ENCODE results near the gene PACRG.
"Not testable (repeated sequence)": the region's sequence is repeated elsewhere in the genome, so short reads cannot be mapped to it uniquely, and the experiment has no call there.

Gene PACRG

DNA sequence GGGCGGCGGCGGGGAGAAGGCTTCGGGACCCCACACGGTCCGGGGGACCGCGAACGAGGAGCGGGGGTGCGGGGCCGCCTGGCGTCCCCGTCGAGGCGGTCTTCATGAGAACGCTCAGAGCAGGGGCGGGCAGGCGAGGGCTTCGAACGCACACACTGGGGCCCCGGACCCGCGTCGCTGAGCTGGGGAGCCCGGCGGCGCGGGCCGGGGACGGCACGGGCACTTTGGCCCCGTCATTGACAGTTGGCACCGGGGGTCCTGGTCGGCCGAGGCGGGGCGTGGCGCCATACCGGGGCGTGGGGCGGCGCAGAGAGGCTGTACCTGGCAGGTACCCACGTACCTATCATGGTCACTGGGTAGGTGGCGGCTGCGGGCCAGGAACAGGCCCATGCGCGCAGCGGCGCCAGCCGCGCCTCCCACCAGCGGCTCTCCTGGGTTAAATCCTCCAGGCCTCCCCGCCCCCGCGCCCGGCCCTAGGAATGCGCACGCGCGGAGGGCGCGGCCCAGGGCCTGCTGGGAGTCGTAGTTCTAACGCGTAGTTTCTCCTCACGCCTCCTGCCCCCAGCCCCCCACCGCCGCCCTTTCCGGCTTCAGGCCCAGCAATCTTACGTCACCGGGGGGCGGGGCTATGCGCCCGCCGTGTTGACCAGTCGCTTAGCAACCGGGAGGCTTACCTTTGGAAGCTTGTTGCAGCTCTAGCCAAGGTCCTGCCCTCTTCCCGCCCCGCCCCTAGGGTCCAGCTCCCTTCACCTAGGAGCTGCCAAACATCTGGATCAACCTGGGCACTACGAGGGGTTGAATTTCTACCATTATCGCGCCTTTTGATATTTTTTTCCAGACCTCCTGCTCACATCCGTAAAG lies at the start of gene PACRG, which contains the start of gene PRKN:
PACRG (plus strand) TSS at position 653 of the 861 bp plus-strand sequence.
PRKN (minus strand) TSS at position 445 of the 861 bp plus-strand sequence.
- TF ChIP-seq JUND (IDR thresholded peaks at IDR 0.05; ENCODE audit: low read depth): no peak
- peak; percentile 81 to 97 for DNase-seq (ENCODE audit: low read depth in 1 of 2, low spot score in 1 of 2)
- in situ Hi-C loops (cut with HindIII; ENCODE audit: low pct_unique_long_range_greater_than_20kb, low sequenced_read_pairs): no loop called here

DNA sequence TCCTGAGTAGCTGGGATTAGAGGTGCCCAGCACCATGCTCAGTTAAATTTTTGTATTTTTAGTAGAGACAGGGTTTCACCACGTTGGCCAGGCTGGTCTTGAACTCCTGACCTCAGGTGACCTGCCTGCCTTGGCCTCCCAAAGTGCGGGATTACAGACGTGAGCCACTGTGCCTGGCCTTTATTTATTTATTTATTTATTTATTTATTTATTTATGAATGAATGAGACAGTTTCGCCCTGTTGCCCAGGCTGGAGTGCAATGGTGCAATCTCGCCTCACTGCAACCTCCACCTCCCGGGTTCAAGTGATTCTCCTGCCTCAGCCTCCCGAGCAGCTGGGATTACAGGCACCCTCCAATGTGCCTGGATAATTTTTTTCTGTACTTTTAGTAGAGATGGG lies 48.9 kb upstream of the PACRG start:
- in situ Hi-C loops (cut with HindIII; ENCODE audit: low pct_unique_long_range_greater_than_20kb, low sequenced_read_pairs); DNase-seq (ENCODE audit: low read depth in 1 of 2, low spot score in 1 of 2): not testable (repeated sequence)

DNA sequence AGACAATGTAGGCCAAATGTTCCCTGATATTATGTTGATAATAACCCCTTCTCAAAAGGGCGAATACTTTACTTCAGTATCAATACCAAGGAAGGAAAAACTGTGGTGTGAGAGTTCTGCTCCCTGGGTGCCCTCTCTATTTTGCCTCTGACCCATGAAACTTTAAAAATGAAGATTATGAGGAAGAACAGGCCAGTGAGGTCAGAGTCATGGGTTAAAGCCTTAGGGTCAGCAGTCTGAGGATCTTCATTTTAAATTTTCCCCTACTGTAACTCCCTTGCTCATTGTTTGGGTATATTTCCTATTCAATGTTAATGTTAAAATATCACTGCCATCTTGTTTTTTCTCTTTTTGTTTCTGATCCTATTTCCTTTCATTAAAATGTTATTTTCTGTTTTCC lies 48.1 kb upstream of the PACRG start:
- in situ Hi-C loops (cut with HindIII; ENCODE audit: low pct_unique_long_range_greater_than_20kb, low sequenced_read_pairs): no loop called here
- DNase-seq (ENCODE audit: low read depth in 1 of 2, low spot score in 1 of 2): no peak
- no peak for TF ChIP-seq JUND (IDR thresholded peaks at IDR 0.05; ENCODE audit: low read depth)

DNA sequence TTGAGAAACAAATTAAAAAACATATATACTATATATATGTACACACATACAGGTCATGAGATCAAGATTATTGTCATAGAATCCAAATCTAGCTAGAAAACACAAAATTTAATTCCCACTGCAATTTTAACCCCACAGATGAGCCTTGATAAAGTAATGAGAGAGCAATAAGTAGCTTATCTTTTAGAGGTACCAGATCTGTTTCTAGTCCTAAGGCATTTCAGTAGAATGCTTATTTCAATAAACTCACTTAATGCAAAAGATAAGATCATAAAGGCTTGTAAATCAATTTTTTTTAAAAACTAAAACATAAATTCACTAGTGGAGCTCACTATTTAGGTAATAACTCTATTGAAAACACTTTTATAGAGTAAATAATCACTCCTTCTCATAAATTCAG lies 47.4 kb upstream of the PACRG start:
- TF ChIP-seq JUND (IDR thresholded peaks at IDR 0.05; ENCODE audit: low read depth): no peak
- DNase-seq (ENCODE audit: low read depth in 1 of 2, low spot score in 1 of 2): no peak
- in situ Hi-C loops (cut with HindIII; ENCODE audit: low pct_unique_long_range_greater_than_20kb, low sequenced_read_pairs): no loop called here

DNA sequence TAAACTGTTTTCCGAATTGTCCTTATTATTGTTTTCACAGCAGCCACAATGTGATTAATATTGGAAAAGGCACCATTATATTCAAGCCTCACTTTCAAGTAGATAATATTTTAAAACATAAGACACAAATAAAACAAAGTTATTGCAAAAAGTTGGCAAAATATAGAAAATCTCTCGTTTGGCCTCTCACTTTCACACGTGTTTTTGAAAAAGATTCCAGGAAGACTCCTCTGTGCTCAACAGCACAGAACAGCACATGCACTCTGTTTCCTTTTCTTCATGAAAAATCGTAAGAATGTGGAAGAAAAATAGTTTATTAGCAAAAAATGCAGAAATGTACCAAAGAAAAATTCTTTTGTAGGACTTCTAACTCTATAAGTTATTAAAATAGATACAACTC lies 46.9 kb upstream of the PACRG start:
- no peak for TF ChIP-seq JUND (IDR thresholded peaks at IDR 0.05; ENCODE audit: low read depth)
- in situ Hi-C loops (cut with HindIII; ENCODE audit: low pct_unique_long_range_greater_than_20kb, low sequenced_read_pairs): no loop called here
- DNase-seq (ENCODE audit: low read depth in 1 of 2, low spot score in 1 of 2): no peak

DNA sequence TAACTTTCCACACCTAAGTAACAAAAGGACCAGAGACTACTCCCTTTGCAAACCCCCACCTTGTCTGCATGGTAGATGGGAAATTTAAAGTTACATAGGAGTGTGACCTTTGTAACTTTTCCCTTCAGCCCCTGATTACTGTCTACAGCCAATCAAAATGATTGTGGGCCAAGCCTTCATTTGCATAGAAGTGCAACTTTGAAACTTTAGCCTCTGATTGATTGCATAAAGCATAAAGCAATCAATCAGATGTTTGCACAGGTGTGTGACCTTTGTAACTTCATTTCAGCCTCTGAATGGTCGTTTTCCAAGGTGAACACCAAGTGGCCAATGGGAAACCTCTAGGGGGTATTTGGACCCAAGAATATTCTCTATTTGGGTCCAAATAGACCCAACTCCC lies 46.3 kb upstream of the PACRG start:
- TF ChIP-seq JUND (IDR thresholded peaks at IDR 0.05; ENCODE audit: low read depth): no peak
- no peak for DNase-seq (ENCODE audit: low read depth in 1 of 2, low spot score in 1 of 2)
- in situ Hi-C loops (cut with HindIII; ENCODE audit: low pct_unique_long_range_greater_than_20kb, low sequenced_read_pairs): no loop called here

DNA sequence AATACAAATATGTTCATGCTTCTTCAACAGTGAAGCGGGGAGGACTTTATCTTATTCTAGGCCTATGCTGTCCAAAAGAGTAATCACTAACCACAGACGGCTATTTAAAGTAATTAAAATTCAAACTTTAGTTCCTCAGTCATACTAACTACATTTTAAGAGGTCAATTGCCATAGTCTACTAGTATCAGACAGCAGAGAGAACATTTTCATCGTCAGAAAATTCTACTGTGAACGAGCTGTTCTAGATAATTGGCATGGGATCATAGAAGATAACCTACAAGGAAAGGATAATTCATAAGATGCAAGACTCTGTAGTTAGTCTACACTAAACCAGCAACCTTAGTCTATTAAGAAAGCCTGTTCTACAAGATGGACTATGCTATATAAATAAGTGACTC lies 44.6 kb upstream of the PACRG start:
- no peak for TF ChIP-seq JUND (IDR thresholded peaks at IDR 0.05; ENCODE audit: low read depth)
- in situ Hi-C loops (cut with HindIII; ENCODE audit: low pct_unique_long_range_greater_than_20kb, low sequenced_read_pairs): no loop called here
- peak in 1 of 2 experiments; percentile 3 for DNase-seq (ENCODE audit: low read depth in 1 of 2, low spot score in 1 of 2)

DNA sequence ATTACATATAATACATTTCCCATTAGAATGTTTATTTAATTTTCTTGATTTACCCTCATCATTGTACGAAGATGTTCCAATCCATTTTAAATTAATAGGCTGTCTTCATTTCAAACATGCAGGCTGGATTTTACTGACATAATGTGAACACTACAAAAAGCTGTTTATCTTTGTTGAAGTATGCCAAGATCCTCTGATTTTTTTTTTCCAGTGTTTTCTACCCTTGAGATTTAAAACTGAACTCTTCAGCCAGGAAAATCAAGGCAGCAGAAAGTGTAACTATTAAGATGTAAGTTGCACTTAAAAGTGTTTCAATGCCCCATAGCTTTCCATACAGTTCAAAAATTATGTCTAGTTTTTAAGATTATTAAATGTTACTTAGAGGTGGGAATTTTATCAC lies 43.7 kb upstream of the PACRG start:
- in situ Hi-C loops (cut with HindIII; ENCODE audit: low pct_unique_long_range_greater_than_20kb, low sequenced_read_pairs): no loop called here
- no peak for DNase-seq (ENCODE audit: low read depth in 1 of 2, low spot score in 1 of 2)
- no peak for TF ChIP-seq JUND (IDR thresholded peaks at IDR 0.05; ENCODE audit: low read depth)

DNA sequence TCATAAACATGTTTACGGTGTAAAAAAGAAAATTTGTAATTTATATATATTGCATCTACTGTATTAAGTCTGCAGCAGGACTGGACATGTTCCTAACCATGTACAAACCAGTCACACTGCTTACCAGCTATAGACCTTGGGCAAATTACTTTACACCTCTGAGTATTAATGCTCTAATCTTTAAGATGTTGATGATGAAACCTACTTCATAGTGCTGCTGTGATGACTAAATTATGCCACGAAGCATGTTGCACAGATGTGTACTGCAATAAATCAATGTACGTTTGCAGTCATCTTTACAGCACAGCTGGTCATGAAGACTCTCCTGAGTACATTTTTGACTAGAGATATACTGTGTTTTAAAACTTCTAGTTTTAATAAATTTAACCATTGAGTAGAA lies 42.8 kb upstream of the PACRG start:
- in situ Hi-C loops (cut with HindIII; ENCODE audit: low pct_unique_long_range_greater_than_20kb, low sequenced_read_pairs): no loop called here
- no peak for TF ChIP-seq JUND (IDR thresholded peaks at IDR 0.05; ENCODE audit: low read depth)
- no peak for DNase-seq (ENCODE audit: low read depth in 1 of 2, low spot score in 1 of 2)

DNA sequence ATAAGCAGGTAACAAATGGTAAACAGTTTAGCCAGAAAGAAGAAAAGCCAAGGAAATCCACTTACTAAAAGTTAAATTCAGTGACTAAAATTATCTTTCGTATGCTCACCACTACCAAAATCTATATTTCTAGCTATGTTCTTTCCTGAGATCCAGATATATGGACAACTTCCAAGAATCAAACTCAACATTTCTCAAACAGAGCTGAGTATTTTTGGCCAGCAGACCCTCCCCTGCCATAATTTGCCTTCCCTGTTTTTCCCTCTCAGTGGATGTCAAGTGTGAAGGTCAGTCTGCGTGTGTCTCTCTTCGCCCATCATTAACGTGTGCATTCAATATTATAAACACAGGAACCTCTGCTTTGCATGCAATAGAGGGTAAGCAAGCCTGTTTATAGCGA lies 42.2 kb upstream of the PACRG start:
- no peak for DNase-seq (ENCODE audit: low read depth in 1 of 2, low spot score in 1 of 2)
- in situ Hi-C loops (cut with HindIII; ENCODE audit: low pct_unique_long_range_greater_than_20kb, low sequenced_read_pairs): no loop called here
- no peak for TF ChIP-seq JUND (IDR thresholded peaks at IDR 0.05; ENCODE audit: low read depth)

DNA sequence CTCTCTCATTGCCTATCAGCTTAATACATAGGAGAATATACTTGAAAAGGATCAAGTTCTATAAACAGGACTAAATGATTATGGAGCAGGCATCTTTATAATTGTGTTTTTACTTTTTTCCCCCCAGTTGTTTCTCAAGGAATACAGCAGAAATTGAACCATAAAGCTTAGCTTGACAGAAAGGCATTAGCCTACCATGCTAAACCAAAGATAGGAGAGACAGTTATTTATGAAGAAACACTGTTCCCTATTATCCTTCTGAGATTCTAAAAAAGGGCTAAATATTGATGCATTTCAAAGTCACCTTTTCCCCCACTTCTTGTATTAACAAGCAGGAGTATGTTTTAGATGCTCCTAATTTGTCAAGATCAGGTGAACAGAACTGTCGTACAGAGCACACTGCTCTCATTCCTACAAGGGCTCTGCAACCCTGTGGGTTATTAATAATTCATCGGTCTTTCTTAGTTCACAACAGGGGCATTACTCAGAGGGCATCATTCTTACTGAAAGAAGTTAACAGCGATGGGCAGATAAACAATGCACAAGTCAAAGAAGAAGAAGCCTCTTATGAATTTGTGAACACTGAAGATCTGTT lies 38.9 kb upstream of the PACRG start:
- no peak for TF ChIP-seq JUND (IDR thresholded peaks at IDR 0.05; ENCODE audit: low read depth)
- in situ Hi-C loops (cut with HindIII; ENCODE audit: low pct_unique_long_range_greater_than_20kb, low sequenced_read_pairs): no loop called here
- DNase-seq (ENCODE audit: low read depth in 1 of 2, low spot score in 1 of 2): no peak

DNA sequence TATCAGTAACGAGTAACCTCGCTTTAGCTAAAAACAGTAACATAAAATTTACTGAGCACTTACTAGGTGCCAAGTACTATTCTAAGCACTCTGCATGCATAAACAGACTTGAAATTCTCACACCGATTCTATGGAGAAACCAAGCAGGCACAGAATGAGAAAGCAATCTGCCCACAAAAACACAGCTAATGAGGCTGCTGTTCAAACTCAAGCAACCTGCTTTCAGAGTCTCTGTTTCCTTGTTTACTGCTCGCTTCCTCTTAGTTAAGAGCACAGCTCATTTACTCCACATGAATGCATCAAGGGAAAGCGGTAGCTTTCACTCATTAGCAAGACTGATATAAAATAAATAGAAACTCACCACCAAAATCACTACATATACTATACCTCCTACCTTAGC lies 37.6 kb upstream of the PACRG start:
- no peak for TF ChIP-seq JUND (IDR thresholded peaks at IDR 0.05; ENCODE audit: low read depth)
- DNase-seq (ENCODE audit: low read depth in 1 of 2, low spot score in 1 of 2): no peak
- in situ Hi-C loops (cut with HindIII; ENCODE audit: low pct_unique_long_range_greater_than_20kb, low sequenced_read_pairs): no loop called here

DNA sequence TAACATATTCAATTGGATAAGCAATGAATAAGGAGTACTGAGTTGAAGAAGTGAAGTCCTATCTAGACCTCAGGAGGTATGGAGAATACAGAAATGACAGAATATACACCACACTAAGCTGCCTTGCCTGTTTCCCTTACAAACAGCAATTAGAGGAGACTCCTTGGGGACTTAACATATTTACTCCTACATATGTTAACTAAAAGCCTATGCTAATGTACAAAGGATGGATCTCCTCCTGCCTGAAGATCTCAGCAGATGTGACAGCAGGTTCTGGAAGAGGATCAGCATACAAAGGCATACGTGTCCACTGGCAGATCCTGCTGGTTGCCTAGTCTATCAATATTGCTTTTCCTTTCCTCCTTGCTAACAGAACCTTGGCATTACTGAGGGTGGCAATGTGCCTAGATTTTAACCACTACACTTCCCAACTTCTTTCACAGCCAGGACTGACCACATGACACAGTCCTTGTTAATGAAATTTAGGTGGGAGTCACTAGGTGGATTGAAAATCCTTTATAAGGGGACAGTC lies 29.8 kb upstream of the PACRG start:
- in situ Hi-C loops (cut with HindIII; ENCODE audit: low pct_unique_long_range_greater_than_20kb, low sequenced_read_pairs): no loop called here
- TF ChIP-seq JUND (IDR thresholded peaks at IDR 0.05; ENCODE audit: low read depth): no peak
- DNase-seq (ENCODE audit: low read depth in 1 of 2, low spot score in 1 of 2): no peak

Measured in T47D (cell line).